IMR-90 (cell line): ENCODE data around the gene TTC3. TPM values are rescaled to one million over a fixed set of nuclear protein-coding genes. Genes with fewer than 3 reads are reported as not detected.

Experiments
- ATAC-seq: fragments of 200-7000 bp; cut with Tn5 transposase; 2 replicates; pipeline ENCODE4 v1.9.1; 2020; ENCODE audit warnings: low read depth, mild to moderate bottlenecking, moderate library complexity
- BruUV-seq: library from RNA; stranded (reverse); fragments of 400-500 nt; replicated peaks from 2 replicates; lab custom pipeline; 2021; lab: Mats Ljungman, UMichigan
- CTCF ChIA-PET: fragments of 300-600 bp; formaldehyde crosslinking; extraction: SDS; loops from one replicate; lab custom pipeline; 2021; ENCODE audit warnings: antibody characterized with exemption; lab: Yijun Ruan, JAX
- POLR2A ChIA-PET: fragments of 300-600 bp; sonication (Branson Sonifier 250); formaldehyde crosslinking; loops from one replicate; lab custom pipeline; 2022; ENCODE audit warnings: antibody characterized with exemption; ENCODE audit not compliant: unreplicated experiment; lab: Charles Lee
- DNase-seq: peaks from one replicate; pipeline ENCODE4 v3.0.0; 2013
- H2AFZ ChIP-seq: replicated peaks from 2 replicates; pipeline ENCODE3; 2013; ENCODE audit warnings: low read length, mild to moderate bottlenecking; ENCODE audit not compliant: poor library complexity
- H2AK5ac ChIP-seq: 2 replicates; pipeline ENCODE4 v1.6.1; 2013; ENCODE audit warnings: low read depth, low read length, inconsistent platforms
- H2AK9ac ChIP-seq: replicated peaks from 2 replicates; pipeline ENCODE3; 2013; ENCODE audit warnings: mild to moderate bottlenecking, low read depth, low read length, moderate library complexity; ENCODE audit not compliant: poor library complexity
- H2BK120ac ChIP-seq: 2 replicates; pipeline ENCODE4 v1.6.1; 2013; ENCODE audit warnings: low read depth, low read length, inconsistent platforms
- H2BK15ac ChIP-seq: 3 replicates; pipeline ENCODE4 v1.6.1; 2013; ENCODE audit warnings: low read depth, low read length, inconsistent platforms
- H2BK20ac ChIP-seq: 2 replicates; pipeline ENCODE4 v1.6.1; 2013; ENCODE audit warnings: low read depth, mild to moderate bottlenecking, inconsistent platforms, low read length, moderate library complexity
- H2BK5ac ChIP-seq: 2 replicates; pipeline ENCODE4 v1.6.1; 2013; ENCODE audit warnings: mild to moderate bottlenecking, low read depth, low read length, inconsistent platforms; ENCODE audit not compliant: poor library complexity, severe bottlenecking
- H3K14ac ChIP-seq: replicated peaks from 2 replicates; pipeline ENCODE4 v1.6.1; 2013; ENCODE audit warnings: low read depth, low read length, inconsistent platforms
- H3K18ac ChIP-seq: 2 replicates; pipeline ENCODE4 v1.6.1; 2013; ENCODE audit warnings: low read depth, low read length, control low read depth
- H3K23ac ChIP-seq: 2 replicates; pipeline ENCODE4 v1.6.1; 2013; ENCODE audit warnings: low read depth, low read length, inconsistent platforms
- H3K27ac ChIP-seq: 2 replicates; pipeline ENCODE4 v1.5.1; 2013; ENCODE audit warnings: mild to moderate bottlenecking, control low read depth, low read length; ENCODE audit not compliant: insufficient read depth
- H3K27me3 ChIP-seq: 2 replicates; pipeline ENCODE4 v1.6.1; 2013; ENCODE audit warnings: low read length; ENCODE audit not compliant: control insufficient read depth, insufficient read depth
- H3K36me3 ChIP-seq: 2 replicates; pipeline ENCODE4 v1.6.1; 2013; ENCODE audit warnings: low read length, mixed read lengths; ENCODE audit not compliant: control insufficient read depth, insufficient read depth
- H3K4ac ChIP-seq: 2 replicates; pipeline ENCODE4 v1.6.1; 2013; ENCODE audit warnings: low read depth, low read length, inconsistent platforms
- H3K4me1 ChIP-seq: 2 replicates; pipeline ENCODE4 v1.6.1; 2013; ENCODE audit warnings: low read length, mixed read lengths; ENCODE audit not compliant: control insufficient read depth, insufficient read depth
- H3K4me2 ChIP-seq: 2 replicates; pipeline ENCODE4 v1.6.1; 2013; ENCODE audit warnings: low read depth, mild to moderate bottlenecking, control low read depth, low read length, moderate library complexity
- H3K4me3 ChIP-seq: 2 replicates; pipeline ENCODE4 v1.5.1; 2013; ENCODE audit warnings: low read depth, mild to moderate bottlenecking, control low read depth, low read length, moderate library complexity; ENCODE audit not compliant: insufficient read depth
- H3K56ac ChIP-seq: 2 replicates; pipeline ENCODE4 v1.6.1; 2013; ENCODE audit warnings: low read length, inconsistent platforms; ENCODE audit not compliant: insufficient read depth; ENCODE audit errors: extremely low read depth
- H3K79me1 ChIP-seq, 2 experiments: 2 replicates each; pipeline ENCODE4 v1.6.1; 2013; ENCODE audit warnings: low read length in 2 of 2, inconsistent platforms in 1 of 2, low read depth in 1 of 2
- H3K9ac ChIP-seq: 2 replicates; pipeline ENCODE4 v1.6.1; 2013; ENCODE audit warnings: low read depth, low read length, control low read depth
- H3K9me1 ChIP-seq: 2 replicates; pipeline ENCODE4 v1.6.1; 2013; ENCODE audit warnings: low read length, inconsistent platforms; ENCODE audit not compliant: insufficient read depth
- H3K9me3 ChIP-seq: 2 replicates; pipeline ENCODE4 v1.6.1; 2013; ENCODE audit warnings: low read length; ENCODE audit not compliant: control insufficient read depth, insufficient read depth
- H4K20me1 ChIP-seq: 2 replicates; pipeline ENCODE4 v1.6.1; 2013; ENCODE audit warnings: low read length, inconsistent platforms; ENCODE audit not compliant: insufficient read depth
- H4K5ac ChIP-seq: 2 replicates; pipeline ENCODE4 v1.6.1; 2013; ENCODE audit warnings: mild to moderate bottlenecking, low read depth, low read length, control low read depth
- H4K8ac ChIP-seq, 2 experiments: 2 replicates each; pipeline ENCODE4 v1.6.1; 2013; ENCODE audit warnings: low read depth in 2 of 2, low read length in 2 of 2, control low read depth in 1 of 2, inconsistent platforms in 1 of 2
- H4K91ac ChIP-seq: 2 replicates; pipeline ENCODE4 v1.6.1; 2013; ENCODE audit warnings: low read depth, low read length, inconsistent platforms; ENCODE audit not compliant: insufficient read depth
- CEBPB ChIP-seq: IDR thresholded peaks from 2 replicates; pipeline ENCODE4 v1.6.1; 2012; ENCODE audit warnings: low read depth, low read length, improper control_type of control experiment
- CTCF ChIP-seq: conservative IDR thresholded peaks from 2 replicates; pipeline ENCODE4 v1.5.1; 2012; ENCODE audit warnings: mild to moderate bottlenecking, low read depth, low read length, improper control_type of control experiment
- ELK1 ChIP-seq: fragments of 150-350 bp; IDR thresholded peaks from 2 replicates; pipeline ENCODE4 v1.6.1; 2016; ENCODE audit warnings: low read depth, mild to moderate bottlenecking, low read length, moderate library complexity, borderline replicate concordance
- FOS ChIP-seq: fragments of 150-350 bp; IDR thresholded peaks from 2 replicates; pipeline ENCODE4 v1.6.1; 2016; ENCODE audit warnings: low read depth, low read length
- RAD21 ChIP-seq: IDR thresholded peaks from 2 replicates; pipeline ENCODE4 v1.6.1; 2012; ENCODE audit warnings: low read length, improper control_type of control experiment
- RCOR1 ChIP-seq: IDR thresholded peaks from 2 replicates; pipeline ENCODE4 v1.6.1; 2012; ENCODE audit warnings: mild to moderate bottlenecking, low read length, improper control_type of control experiment; ENCODE audit not compliant: insufficient replicate concordance
- RFX5 ChIP-seq: IDR thresholded peaks from 2 replicates; pipeline ENCODE4 v1.8.0; 2012; ENCODE audit warnings: low read depth, mild to moderate bottlenecking, low read length, moderate library complexity
- USF2 ChIP-seq: fragments of 150-350 bp; IDR thresholded peaks from 2 replicates; pipeline ENCODE4 v1.6.1; 2017; ENCODE audit warnings: mild to moderate bottlenecking, antibody characterized with exemption, low read length, low read depth
- WGBS, 2 experiments: methylation state at CpG; one replicate each; pipeline versions ENCODE4 v1.1.5 to v1.1.7; 2013; ENCODE audit warnings: missing lambda C conversion rate in 2 of 2; ENCODE audit not compliant: insufficient read length in 1 of 2; ENCODE audit errors: extremely low coverage in 2 of 2; 5-methylcytosine and 5-hydroxymethylcytosine counted together
- dilution Hi-C: fragments of 300-500 bp; cut with HindIII; formaldehyde crosslinking; loops from one replicate; pipeline ENCODE4 v1.14.3; 2018; ENCODE audit warnings: low sequenced_read_pairs; ENCODE audit not compliant: unreplicated experiment
- in situ Hi-C: fragments of 300-500 bp; cut with MboI; formaldehyde crosslinking; loops from 3 replicates; pipeline ENCODE4 v1.14.3; 2019; ENCODE audit warnings: low sequenced_read_pairs, inconsistent platforms, mixed read lengths
- intact Hi-C: fragments of 100-400 bp; cut with micrococcal nuclease; formaldehyde crosslinking; loops from 2 replicates; pipeline ENCODE4 v1.10.0; 2022
- polyA plus RNA-seq, 3 experiments: library from polyadenylated mRNA; depleted of rRNA; stranded (reverse); fragments of >200 nt; gene quantifications; 2 replicates each; pipeline ENCODE4 v1.2.3, GENCODE V29; 2012; ENCODE audit warnings: low replicate concordance in 1 of 3
- total RNA-seq: library from RNA; depleted of rRNA; stranded (reverse); fragments of >200 nt; gene quantifications from 2 replicates; pipeline ENCODE4 v1.2.3, GENCODE V29; 2012

TTC3 gene
- total and polyA plus RNA-seq, 2 of the 4 experiments (the other 2 are of a cell fraction), result 96.7 to 293 TPM

- H3K4me1 ChIP-seq, result peaks cover 4% of the 10 kb centered on the region
- H2AK5ac ChIP-seq, result no peak overlapping the region
- peak; percentile 45; the same call in 1 of the 2 replicates for ATAC-seq
- no peak overlapping the region for H3K27ac ChIP-seq
- no peak overlapping the region for H3K14ac ChIP-seq
- intact Hi-C loops, result no loop called here
- no peak for TF ChIP-seq RFX5
- TF ChIP-seq ELK1, result no peak
- no peak for TF ChIP-seq FOS
- TF ChIP-seq RCOR1, result no peak
- no peak for TF ChIP-seq RAD21
- TF ChIP-seq CTCF, result no peak
- no peak for TF ChIP-seq USF2
- TF ChIP-seq CEBPB, result no peak
- no peak overlapping the region for H3K9ac ChIP-seq
- H3K4me3 ChIP-seq, result no peak overlapping the region
- H3K27me3 ChIP-seq, result no peaks in the 10 kb centered on the region
- no peak overlapping the region for H3K23ac ChIP-seq
- in situ Hi-C loops, result no loop called here
- H2BK5ac ChIP-seq, result no peak overlapping the region
- H3K9me3 ChIP-seq, result no peaks in the 10 kb centered on the region
- H4K8ac ChIP-seq, result no peak overlapping the region
- peaks cover 11% of the 10 kb centered on the region; the same call in 1 of the 2 replicates for H4K20me1 ChIP-seq
- no peak overlapping the region for H2AK9ac ChIP-seq
- ChIA-PET CTCF (interaction anchor here (0.7 kb wide), 1 partner anchor 76 kb away, joined by 3 read pairs; no protein-coding TSS in a partner anchor), POLR2A (no interaction called here)
- H3K79me1 ChIP-seq, result peaks cover 31 to 57% of the 10 kb centered on the region in 2 experiments
- DNase-seq, result peak; percentile 36
- dilution Hi-C loops, result no loop called here
- no peak overlapping the region for H3K18ac ChIP-seq
- no peak overlapping the region for H2BK120ac ChIP-seq
- no peak overlapping the region for H3K4me2 ChIP-seq
- BruUV-seq, result no TSS peak
- no peak overlapping the region for H4K91ac ChIP-seq
- H3K56ac ChIP-seq, result no peak overlapping the region
- no peak overlapping the region for H3K4ac ChIP-seq
- peaks cover 2% of the 10 kb centered on the region for H3K9me1 ChIP-seq
- H2BK15ac ChIP-seq, result no peak overlapping the region
- no CpG with 5 or more reads among the region's 1 CpG for WGBS, 2 experiments
- H2AFZ ChIP-seq, result no peak overlapping the region
- H4K5ac ChIP-seq, result no peak overlapping the region
- H3K36me3 ChIP-seq, result peaks cover 21% of the 10 kb centered on the region
- no peak overlapping the region for H2BK20ac ChIP-seq
These were observed 28.3 kb downstream of the TTC3 start for GRCh38 chr21:37101384-37101783.
